ENCODE measurements around the gene TXLNB. TPM values are rescaled to one million over a fixed set of nuclear protein-coding genes. Genes with fewer than 3 reads are reported as not detected.

The TXLNB gene
- total and polyA plus RNA-seq, 2 of the 13 experiments (the other 11 are each of a cell fraction or from before 2014, with no cell fraction given), result not detected

DNA sequence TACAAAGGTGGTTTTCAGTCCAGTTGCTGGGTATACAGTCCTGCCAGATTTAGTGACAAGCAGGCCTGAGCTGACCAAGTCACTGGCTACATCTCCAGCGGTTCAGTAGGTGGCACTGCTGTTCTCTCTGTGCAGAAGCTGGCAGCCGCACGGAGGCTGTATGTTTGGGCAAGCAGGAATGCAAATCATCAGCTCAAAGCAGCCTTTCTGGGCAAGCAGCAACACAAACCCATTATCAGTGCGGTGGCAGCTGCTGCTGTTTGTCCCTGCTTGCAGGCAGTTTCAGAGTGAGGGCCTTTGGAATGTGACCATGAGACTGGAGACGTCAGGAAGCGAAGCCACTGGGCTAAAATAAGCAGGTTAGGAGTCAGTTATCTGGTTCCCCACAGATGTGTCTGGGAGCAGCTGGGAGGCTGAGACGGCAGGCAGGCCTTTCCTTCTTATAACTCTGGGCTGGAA, 72.5 kb downstream of the TXLNB start (continued):
- TF ChIP-seq, protein P1, sequence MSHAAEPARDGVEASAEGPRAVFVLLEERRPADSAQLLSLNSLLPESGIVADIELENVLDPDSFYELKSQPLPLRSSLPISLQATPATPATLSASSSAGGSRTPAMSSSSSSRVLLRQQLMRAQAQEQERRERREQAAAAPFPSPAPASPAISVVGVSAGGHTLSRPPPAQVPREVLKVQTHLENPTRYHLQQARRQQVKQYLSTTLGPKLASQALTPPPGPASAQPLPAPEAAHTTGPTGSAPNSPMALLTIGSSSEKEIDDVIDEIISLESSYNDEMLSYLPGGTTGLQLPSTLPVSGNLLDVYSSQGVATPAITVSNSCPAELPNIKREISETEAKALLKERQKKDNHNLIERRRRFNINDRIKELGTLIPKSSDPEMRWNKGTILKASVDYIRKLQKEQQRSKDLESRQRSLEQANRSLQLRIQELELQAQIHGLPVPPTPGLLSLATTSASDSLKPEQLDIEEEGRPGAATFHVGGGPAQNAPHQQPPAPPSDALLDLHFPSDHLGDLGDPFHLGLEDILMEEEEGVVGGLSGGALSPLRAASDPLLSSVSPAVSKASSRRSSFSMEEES (CRISPR knock-in tag; IDR thresholded peaks at IDR 0.05), result peak; percentile 51; the same call in 1 of the 2 replicates
- TF ChIP-seq IRF2 (CRISPR knock-in tag; IDR thresholded peaks at IDR 0.05) (peak; percentile 68; the same call in 1 of the 2 replicates), RXRA (CRISPR knock-in tag; IDR thresholded peaks at IDR 0.05) (0 out of 2 replicates have a peak, but pooled peaks have one; percentile 25), YY1 (IDR thresholded peaks at IDR 0.05; ENCODE audit: insufficient read depth, insufficient replicate concordance, low read depth, low read length) (peak; percentile 41), HDAC2 (CRISPR knock-in tag; IDR thresholded peaks at IDR 0.05) (0 out of 2 replicates have a peak, but pooled peaks have one; percentile 47), ZNF441 (CRISPR knock-in tag; IDR thresholded peaks at IDR 0.05; ENCODE audit: borderline replicate concordance) (0 out of 2 replicates have a peak, but pooled peaks have one; percentile 13), ZMYM4 (CRISPR knock-in tag; IDR thresholded peaks at IDR 0.05) (peak; percentile 45; the same call in 1 of the 2 replicates), NFKBIZ (CRISPR knock-in tag; IDR thresholded peaks at IDR 0.05) (0 out of 2 replicates have a peak, but pooled peaks have one; percentile 43), CEBPG (CRISPR knock-in tag; IDR thresholded peaks at IDR 0.05) (peak; percentile 20; the same call in 1 of the 2 replicates), BHLHE40 (IDR thresholded peaks at IDR 0.05; ENCODE audit: low read length) (peak; percentile 22; the same call in 1 of the 2 replicates), SNAPC2 (CRISPR knock-in tag; IDR thresholded peaks at IDR 0.05) (no peak; the same call in 1 of the 2 replicates), ZFX (CRISPR knock-in tag; IDR thresholded peaks at IDR 0.05; ENCODE audit: low read depth) (peak; percentile 45; the same call in 1 of the 2 replicates), ZNF335 (CRISPR knock-in tag; IDR thresholded peaks at IDR 0.05) (0 out of 2 replicates have a peak, but pooled peaks have one; percentile 22)
- TF ChIP-seq, protein P2, sequence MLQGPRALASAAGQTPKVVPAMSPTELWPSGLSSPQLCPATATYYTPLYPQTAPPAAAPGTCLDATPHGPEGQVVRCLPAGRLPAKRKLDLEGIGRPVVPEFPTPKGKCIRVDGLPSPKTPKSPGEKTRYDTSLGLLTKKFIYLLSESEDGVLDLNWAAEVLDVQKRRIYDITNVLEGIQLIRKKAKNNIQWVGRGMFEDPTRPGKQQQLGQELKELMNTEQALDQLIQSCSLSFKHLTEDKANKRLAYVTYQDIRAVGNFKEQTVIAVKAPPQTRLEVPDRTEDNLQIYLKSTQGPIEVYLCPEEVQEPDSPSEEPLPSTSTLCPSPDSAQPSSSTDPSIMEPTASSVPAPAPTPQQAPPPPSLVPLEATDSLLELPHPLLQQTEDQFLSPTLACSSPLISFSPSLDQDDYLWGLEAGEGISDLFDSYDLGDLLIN (CRISPR knock-in tag; IDR thresholded peaks at IDR 0.05; ENCODE audit: borderline replicate concordance), result no peak
- TF ChIP-seq, protein P3, sequence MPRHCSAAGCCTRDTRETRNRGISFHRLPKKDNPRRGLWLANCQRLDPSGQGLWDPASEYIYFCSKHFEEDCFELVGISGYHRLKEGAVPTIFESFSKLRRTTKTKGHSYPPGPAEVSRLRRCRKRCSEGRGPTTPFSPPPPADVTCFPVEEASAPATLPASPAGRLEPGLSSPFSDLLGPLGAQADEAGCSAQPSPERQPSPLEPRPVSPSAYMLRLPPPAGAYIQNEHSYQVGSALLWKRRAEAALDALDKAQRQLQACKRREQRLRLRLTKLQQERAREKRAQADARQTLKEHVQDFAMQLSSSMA (CRISPR knock-in tag; IDR thresholded peaks at IDR 0.05), result 0 out of 2 replicates have a peak, but pooled peaks have one; percentile 47
- TF ChIP-seq, protein P4, sequence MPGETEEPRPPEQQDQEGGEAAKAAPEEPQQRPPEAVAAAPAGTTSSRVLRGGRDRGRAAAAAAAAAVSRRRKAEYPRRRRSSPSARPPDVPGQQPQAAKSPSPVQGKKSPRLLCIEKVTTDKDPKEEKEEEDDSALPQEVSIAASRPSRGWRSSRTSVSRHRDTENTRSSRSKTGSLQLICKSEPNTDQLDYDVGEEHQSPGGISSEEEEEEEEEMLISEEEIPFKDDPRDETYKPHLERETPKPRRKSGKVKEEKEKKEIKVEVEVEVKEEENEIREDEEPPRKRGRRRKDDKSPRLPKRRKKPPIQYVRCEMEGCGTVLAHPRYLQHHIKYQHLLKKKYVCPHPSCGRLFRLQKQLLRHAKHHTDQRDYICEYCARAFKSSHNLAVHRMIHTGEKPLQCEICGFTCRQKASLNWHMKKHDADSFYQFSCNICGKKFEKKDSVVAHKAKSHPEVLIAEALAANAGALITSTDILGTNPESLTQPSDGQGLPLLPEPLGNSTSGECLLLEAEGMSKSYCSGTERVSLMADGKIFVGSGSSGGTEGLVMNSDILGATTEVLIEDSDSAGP (CRISPR knock-in tag; IDR thresholded peaks at IDR 0.05; ENCODE audit: borderline replicate concordance), result peak; percentile 63; the same call in 1 of the 2 replicates
- TF ChIP-seq, protein P5, sequence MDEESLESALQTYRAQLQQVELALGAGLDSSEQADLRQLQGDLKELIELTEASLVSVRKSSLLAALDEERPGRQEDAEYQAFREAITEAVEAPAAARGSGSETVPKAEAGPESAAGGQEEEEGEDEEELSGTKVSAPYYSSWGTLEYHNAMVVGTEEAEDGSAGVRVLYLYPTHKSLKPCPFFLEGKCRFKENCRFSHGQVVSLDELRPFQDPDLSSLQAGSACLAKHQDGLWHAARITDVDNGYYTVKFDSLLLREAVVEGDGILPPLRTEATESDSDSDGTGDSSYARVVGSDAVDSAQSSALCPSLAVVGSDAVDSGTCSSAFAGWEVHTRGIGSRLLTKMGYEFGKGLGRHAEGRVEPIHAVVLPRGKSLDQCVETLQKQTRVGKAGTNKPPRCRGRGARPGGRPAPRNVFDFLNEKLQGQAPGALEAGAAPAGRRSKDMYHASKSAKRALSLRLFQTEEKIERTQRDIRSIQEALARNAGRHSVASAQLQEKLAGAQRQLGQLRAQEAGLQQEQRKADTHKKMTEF (CRISPR knock-in tag; IDR thresholded peaks at IDR 0.05), result peak; percentile 55; the same call in 1 of the 2 replicates
- TF ChIP-seq, protein P6, sequence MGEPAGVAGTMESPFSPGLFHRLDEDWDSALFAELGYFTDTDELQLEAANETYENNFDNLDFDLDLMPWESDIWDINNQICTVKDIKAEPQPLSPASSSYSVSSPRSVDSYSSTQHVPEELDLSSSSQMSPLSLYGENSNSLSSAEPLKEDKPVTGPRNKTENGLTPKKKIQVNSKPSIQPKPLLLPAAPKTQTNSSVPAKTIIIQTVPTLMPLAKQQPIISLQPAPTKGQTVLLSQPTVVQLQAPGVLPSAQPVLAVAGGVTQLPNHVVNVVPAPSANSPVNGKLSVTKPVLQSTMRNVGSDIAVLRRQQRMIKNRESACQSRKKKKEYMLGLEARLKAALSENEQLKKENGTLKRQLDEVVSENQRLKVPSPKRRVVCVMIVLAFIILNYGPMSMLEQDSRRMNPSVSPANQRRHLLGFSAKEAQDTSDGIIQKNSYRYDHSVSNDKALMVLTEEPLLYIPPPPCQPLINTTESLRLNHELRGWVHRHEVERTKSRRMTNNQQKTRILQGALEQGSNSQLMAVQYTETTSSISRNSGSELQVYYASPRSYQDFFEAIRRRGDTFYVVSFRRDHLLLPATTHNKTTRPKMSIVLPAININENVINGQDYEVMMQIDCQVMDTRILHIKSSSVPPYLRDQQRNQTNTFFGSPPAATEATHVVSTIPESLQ (CRISPR knock-in tag; conservative IDR thresholded peaks at IDR 0.05), result no peak
- TF ChIP-seq, protein P7, sequence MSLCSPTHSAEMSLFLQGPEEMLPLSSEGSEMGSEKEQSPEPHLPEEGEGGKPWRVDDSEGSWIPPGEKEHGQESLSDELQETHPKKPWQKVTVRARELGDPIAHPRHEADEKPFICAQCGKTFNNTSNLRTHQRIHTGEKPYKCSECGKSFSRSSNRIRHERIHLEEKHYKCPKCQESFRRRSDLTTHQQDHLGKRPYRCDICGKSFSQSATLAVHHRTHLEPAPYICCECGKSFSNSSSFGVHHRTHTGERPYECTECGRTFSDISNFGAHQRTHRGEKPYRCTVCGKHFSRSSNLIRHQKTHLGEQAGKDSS (CRISPR knock-in tag; IDR thresholded peaks at IDR 0.05; ENCODE audit: borderline replicate concordance, low read depth), result peak; percentile 39; the same call in 1 of the 2 replicates

All from HepG2 (cell line).